K562 (cell line): ENCODE data around the gene CRK. TPM values are rescaled to one million over a fixed set of nuclear protein-coding genes. Genes with fewer than 3 reads are reported as not detected.

Source experiments
- ATAC-seq: fragments of 200-7000 bp; cut with Tn5 transposase; 3 replicates; pipeline ENCODE4 v1.9.1; 2020; ENCODE audit warnings: moderate library complexity
- BruUV-seq: library from RNA; stranded (reverse); fragments of 400-500 nt; replicated peaks from 2 replicates; lab custom pipeline; 2021; lab: Mats Ljungman, UMichigan
- CTCF ChIA-PET: fragments of 300-600 bp; formaldehyde crosslinking; extraction: SDS; loops from one replicate; lab custom pipeline; 2021; ENCODE audit warnings: low intra/inter-chr PET ratio; lab: Yijun Ruan, JAX
- POLR2A ChIA-PET: fragments of 300-600, 350-650 bp; sonication (Branson Sonifier 250); formaldehyde crosslinking; extraction: SDS; loops from one replicate; lab custom pipeline; 2021; ENCODE audit warnings: antibody characterized with exemption, inconsistent platforms; lab: Yijun Ruan, JAX
- DNase-seq, 4 experiments: peaks; one replicate each; pipeline versions ENCODE4 v3.0.0 to v3.0.0-alpha.2; 2011 to 2018; ENCODE audit warnings: low spot score in 3 of 4, mixed read lengths in 3 of 4; ENCODE audit errors: extremely low read depth in 1 of 4
- FAIRE-seq: peaks from 2 replicates; lab custom pipeline; 2011; peaks lifted over from hg19 to GRCh38; lab: Jason Lieb, UNC
- H2AFZ ChIP-seq: 2 replicates; pipeline ENCODE4 v1.6.0; 2011; ENCODE audit warnings: low read depth, low read length, control low read depth, inconsistent platforms
- H3K27ac ChIP-seq: fragments of 200-600 bp; 3 replicates; pipeline ENCODE4 v1.8.0; 2011; ENCODE audit warnings: low read depth, mild to moderate bottlenecking, control low read depth, inconsistent platforms, low read length, moderate library complexity, mixed read lengths; ENCODE audit errors: extremely low read depth
- H3K27me3 ChIP-seq, 2 experiments: fragments of 300-600 bp in 1 of 2; 2 replicates in 1 of 2; 3 replicates in 1 of 2; pipeline versions ENCODE4 v1.6.0 to v1.8.0; 2011; ENCODE audit warnings: inconsistent platforms in 2 of 2, low read length in 2 of 2, mild to moderate bottlenecking in 1 of 2, mixed read lengths in 1 of 2, moderate library complexity in 1 of 2; ENCODE audit not compliant: control insufficient read depth in 2 of 2, insufficient read depth in 2 of 2
- H3K36me3 ChIP-seq: fragments of 300-600 bp; 3 replicates; pipeline ENCODE4 v1.8.0; 2011; ENCODE audit warnings: mild to moderate bottlenecking, low read length, inconsistent platforms; ENCODE audit not compliant: control insufficient read depth, insufficient read depth
- H3K4me1 ChIP-seq, 2 experiments: fragments of 200-600 bp in 1 of 2; replicated peaks in 1 of 2; 2 replicates in 1 of 2; 3 replicates in 1 of 2; pipeline versions ENCODE4 v1.5.1 to v1.8.0; 2011; ENCODE audit warnings: inconsistent platforms in 2 of 2, low read length in 2 of 2, mild to moderate bottlenecking in 1 of 2, mixed read lengths in 1 of 2, moderate library complexity in 1 of 2; ENCODE audit not compliant: control insufficient read depth in 2 of 2, insufficient read depth in 2 of 2
- H3K4me2 ChIP-seq: 2 replicates; pipeline ENCODE4 v1.6.1; 2011; ENCODE audit warnings: low read length, control low read depth, inconsistent platforms, mixed read lengths; ENCODE audit not compliant: insufficient read depth
- H3K4me3 ChIP-seq: fragments of 200-600 bp; sonication (generic), shearing (Covaris generic); 2 replicates; pipeline ENCODE4 v1.5.1; 2016; ENCODE audit warnings: control low read depth, inconsistent platforms
- H3K79me2 ChIP-seq: fragments of 200-600 bp; 3 replicates; pipeline ENCODE4 v1.8.0; 2011; ENCODE audit warnings: low read length, inconsistent platforms; ENCODE audit not compliant: control insufficient read depth, insufficient read depth
- H3K9ac ChIP-seq, 2 experiments: 2 replicates each; pipeline versions ENCODE4 v1.6.0 to v1.6.1; 2011; ENCODE audit warnings: low read depth in 2 of 2, low read length in 2 of 2, control low read depth in 1 of 2, inconsistent platforms in 1 of 2, mild to moderate bottlenecking in 1 of 2, mixed read lengths in 1 of 2; ENCODE audit not compliant: insufficient read depth in 1 of 2
- H3K9me1 ChIP-seq: one replicate; pipeline ENCODE4 v1.6.0; 2011; ENCODE audit warnings: inconsistent platforms, mild to moderate bottlenecking, low read length, moderate library complexity; ENCODE audit not compliant: control insufficient read depth, insufficient read depth
- H3K9me3 ChIP-seq: replicated peaks from 2 replicates; pipeline ENCODE4 v1.5.1; 2011; ENCODE audit warnings: low read depth, low read length, inconsistent platforms; ENCODE audit not compliant: control insufficient read depth, insufficient read depth
- H4K20me1 ChIP-seq: replicated peaks from 2 replicates; pipeline ENCODE4 v1.6.1; 2011; ENCODE audit warnings: low read length, inconsistent platforms, mixed read lengths; ENCODE audit not compliant: control insufficient read depth, insufficient read depth
- CHD4 ChIP-seq: fragments of 200-600 bp; sonication (generic); IDR thresholded peaks from 3 replicates; pipeline ENCODE4 v1.6.1; 2012; ENCODE audit warnings: low read depth, mild to moderate bottlenecking, mixed read lengths, low read length, inconsistent platforms; ENCODE audit not compliant: insufficient read depth, insufficient replicate concordance, poor library complexity, severe bottlenecking
- HMGN3 ChIP-seq: IDR thresholded peaks from 2 replicates; pipeline ENCODE4 v1.6.1; 2011; ENCODE audit warnings: borderline replicate concordance, low read depth, mild to moderate bottlenecking, mixed read lengths, low read length; ENCODE audit not compliant: insufficient read length; ENCODE audit errors: extremely low read depth
- MBD1 ChIP-seq: fragments of 250-450 bp; sonication (Bioruptor Pico); IDR thresholded peaks from 2 replicates; pipeline ENCODE4 v1.8.0; 2022; ENCODE audit warnings: inconsistent platforms
- MTF1 ChIP-seq: fragments of 250-450 bp; sonication (Bioruptor Pico); IDR thresholded peaks from 2 replicates; pipeline ENCODE4 v1.9.0; 2021; ENCODE audit warnings: moderate library complexity, mild to moderate bottlenecking, inconsistent platforms, borderline replicate concordance
- SP1 ChIP-seq: sonication (generic); formaldehyde crosslinking; IDR thresholded peaks from 2 replicates; pipeline ENCODE4 v1.8.1; 2022; ENCODE audit warnings: mild to moderate bottlenecking, missing genetic modification reagents
- WGBS: fragments of 100-300 bp; shearing (Covaris generic); methylation state at CpG from one replicate; pipeline ENCODE4 v1.1.6; 2016; ENCODE audit warnings: low coverage, mixed read lengths; ENCODE audit not compliant: insufficient coverage; ENCODE audit errors: missing lambda C conversion rate; 5-methylcytosine and 5-hydroxymethylcytosine counted together
- in situ Hi-C: fragments of 300-500 bp; cut with MboI; formaldehyde crosslinking; loops from 4 replicates; pipeline ENCODE4 v1.15.0; 2018; ENCODE audit warnings: inconsistent platforms, mixed read lengths
- intact Hi-C: fragments of 100-400 bp; cut with micrococcal nuclease; formaldehyde crosslinking; loops from 2 replicates; pipeline ENCODE4 v1.14.2; 2022
- polyA plus RNA-seq, 8 experiments: library from polyadenylated mRNA; depleted of rRNA in 4 of 8; stranded (reverse) in 5 of 8; unstranded in 3 of 8; fragments of >200 nt; fragmentation: Nextera tagmentation in 2 of 8; fragmentation: Illumina TruSeq in 1 of 8; extraction: Ambion mirVana in 2 of 8; extraction: Trizol in 1 of 8; gene quantifications; 2 replicates each; pipeline versions ENCODE4 v1.2.1 to v1.2.3, GENCODE V29; 2011 to 2014; ENCODE audit warnings: inconsistent platforms in 1 of 8, missing spikeins in 1 of 8
- total RNA-seq, 7 experiments: library from RNA; depleted of rRNA in 6 of 7; stranded (reverse); fragments of >200 nt in 6 of 7; fragmentation: Illumina TruSeq in 2 of 7; extraction: Trizol in 2 of 7; gene quantifications; 2 replicates each; pipeline versions ENCODE4 v1.2.1 to v1.2.3, GENCODE V29; 2011 to 2021; ENCODE audit warnings: low replicate concordance in 1 of 7

Gene CRK
- total and polyA plus RNA-seq, 9 of the 15 experiments (the other 6 are each of a cell fraction or from before 2014, with no cell fraction given), result 13.1 to 40.2 (median 26.1) TPM

GRCh38 chr17:1460233-1460632, 4.2 kb upstream of the CRK start:
- Histone ChIP-seq H3K9me3 (no peaks in the 10 kb centered on the region), H3K79me2 (peaks cover 8% of the 10 kb centered on the region), H3K27me3 (no peaks in the 10 kb centered on the region), H3K9ac (0 out of 4 replicates have a peak overlapping the region, but pooled peaks of 1 of the 2 experiments have one; percentile 76), H3K9me1 (no peaks in the 10 kb centered on the region), H3K4me2 (no peak overlapping the region), H4K20me1 (0 out of 2 replicates have a peak, but pooled peaks cover 2% of the 10 kb centered on the region), H2AFZ (no peak overlapping the region), H3K36me3 (no peaks in the 10 kb centered on the region), H3K27ac (no peak overlapping the region), H3K4me3 (no peak overlapping the region), H3K4me1 (peaks cover 10 to 38% of the 10 kb centered on the region in 2 experiments; a peak in 3 of 5 replicates)
- ATAC-seq (no peak), FAIRE-seq (no peak), DNase-seq (no peak)
- BruUV-seq, result no TSS peak
- TF ChIP-seq CHD4, result no peak
- no peak for TF ChIP-seq MTF1 (CRISPR knock-in tag)
- no peak for TF ChIP-seq SP1 (CRISPR knock-in tag)
- no peak for TF ChIP-seq MBD1
- TF ChIP-seq HMGN3, result no peak
- intact Hi-C loops (no loop called here), in situ Hi-C loops (no loop called here)
- ChIA-PET POLR2A (interaction anchor here (0.6 to 0.9 kb wide), 2 partner anchors 11 to 17 kb away, joined by 4 read pairs; no protein-coding TSS in a partner anchor), CTCF (no interaction called here)
- WGBS, result 39% methylated on average over 6 of the region's 6 CpGs
